ENCODE results near the gene SBK1. TPM values are rescaled to one million over a fixed set of nuclear protein-coding genes. Genes with fewer than 3 reads are reported as not detected.

SBK1 gene
- total and polyA plus RNA-seq, 10 donors, result 0.30 to 2.8 (median 1.7) TPM

- no peak for DNase-seq
- peaks cover 0 to 20% (median 0%) of the 10 kb centered on the region in 7 donors for H3K27me3 ChIP-seq (replicated peaks in 1 of 7)
- intact Hi-C loops (cut with DNase I; ENCODE audit: low total_unique reads), result no loop called here
- no peak overlapping the region for H3K27ac ChIP-seq
- whole genome bisulfite sequencing, 5 donors, result 77 to 86% (median 84%) methylated on average over 14 to 15 of the region's 15 CpGs
- H3K9me3 ChIP-seq, result no peaks in the 10 kb centered on the region
- no peaks in the 10 kb centered on the region for H3K36me3 ChIP-seq
- H3K4me3 ChIP-seq, result no peak overlapping the region
- TF ChIP-seq POLR2A (IDR thresholded peaks at IDR 0.05) (no peak), POLR2AphosphoS5 (IDR thresholded peaks at IDR 0.05) (no peak), CTCF (IDR thresholded peaks at IDR 0.05 in 8 of 11, conservative IDR thresholded peaks at IDR 0.05 in 3 of 11) (no peak)
- peaks cover 3 to 15% (median 11%) of the 10 kb centered on the region in 6 donors for H3K4me1 ChIP-seq
These were observed 11.2 kb upstream of the SBK1 start for GRCh38 chr16:28280881-28281836.

GRCh38 chr16:28282045-28282444 lies 10.3 kb upstream of the SBK1 start:
- WGBS, 5 donors, result 81 to 90% (median 86%) methylated on average over 8 of the region's 8 CpGs
- intact Hi-C loops (cut with DNase I; ENCODE audit: low total_unique reads), result no loop called here

GRCh38 chr16:28283173-28283572 lies 9.2 kb upstream of the SBK1 start:
- TF ChIP-seq CTCF (IDR thresholded peaks at IDR 0.05 in 8 of 11, conservative IDR thresholded peaks at IDR 0.05 in 3 of 11) (no peak), POLR2A (IDR thresholded peaks at IDR 0.05) (no peak), POLR2AphosphoS5 (IDR thresholded peaks at IDR 0.05) (no peak)
- no peaks in the 10 kb centered on the region for H3K36me3 ChIP-seq
- WGBS, 5 donors, result 88 to 96% (median 91%) methylated on average over 9 of the region's 9 CpGs

More at GRCh38 chr16:28282045-28282444, 10.3 kb upstream of the SBK1 start:
- peaks cover 0 to 12% (median 0%) of the 10 kb centered on the region in 7 donors for H3K27me3 ChIP-seq (replicated peaks in 1 of 7)
- H3K27ac ChIP-seq, result no peak overlapping the region
- DNase-seq, result no peak
- H3K36me3 ChIP-seq, result no peaks in the 10 kb centered on the region
- H3K4me1 ChIP-seq, result peaks cover 3 to 15% (median 11%) of the 10 kb centered on the region in 6 donors
- TF ChIP-seq POLR2A (IDR thresholded peaks at IDR 0.05), result no peak
- H3K9me3 ChIP-seq, result no peaks in the 10 kb centered on the region
- H3K4me3 ChIP-seq, result no peak overlapping the region

GRCh38 chr16:28283798-28284577 lies 8.3 kb upstream of the SBK1 start:
- no peak overlapping the region for H3K4me3 ChIP-seq
- no peaks in the 10 kb centered on the region for H3K36me3 ChIP-seq
- WGBS, 5 donors, result 76 to 87% (median 81%) methylated on average over 14 to 15 of the region's 15 CpGs
- peaks cover 0 to 10% (median 2%) of the 10 kb centered on the region in 6 donors for H3K4me1 ChIP-seq
- DNase-seq, result no peak
- H3K27ac ChIP-seq, result no peak overlapping the region
- intact Hi-C loops (cut with DNase I; ENCODE audit: low total_unique reads), result no loop called here
- H3K9me3 ChIP-seq, result no peaks in the 10 kb centered on the region
- H3K27me3 ChIP-seq (replicated peaks in 1 of 7), result no peaks in the 10 kb centered on the region
- no peak for TF ChIP-seq POLR2AphosphoS5 (IDR thresholded peaks at IDR 0.05)

More at GRCh38 chr16:28283173-28283572, 9.2 kb upstream of the SBK1 start:
- no peak for DNase-seq
- no peak overlapping the region for H3K27ac ChIP-seq
- H3K9me3 ChIP-seq, result no peaks in the 10 kb centered on the region
- intact Hi-C loops (cut with DNase I; ENCODE audit: low total_unique reads), result no loop called here
- H3K4me3 ChIP-seq, result no peak overlapping the region
- H3K4me1 ChIP-seq, result peaks cover 0 to 5% (median 1%) of the 10 kb centered on the region in 6 donors
- H3K27me3 ChIP-seq (replicated peaks in 1 of 7), result peaks cover 0 to under 1% (median 0%) of the 10 kb centered on the region in 7 donors

All from spleen (tissue), 11 donors.